BJ (cell line): ENCODE measurements around the gene RFX3. TPM values are rescaled to one million over a fixed set of nuclear protein-coding genes. Genes with fewer than 3 reads are reported as not detected.

Experiments used
- CTCF ChIA-PET: fragments of 350-600 bp; formaldehyde crosslinking; extraction: SDS; loops from one replicate; lab custom pipeline; 2021; ENCODE audit warnings: antibody characterized with exemption, inconsistent platforms; lab: Yijun Ruan, JAX
- POLR2A ChIA-PET: fragments of 300-600 bp; sonication (Branson Sonifier 250); formaldehyde crosslinking; extraction: SDS; loops from one replicate; lab custom pipeline; 2021; ENCODE audit warnings: antibody characterized with exemption; lab: Charles Lee
- DNase-seq: peaks from one replicate; pipeline ENCODE4 v3.0.0-alpha.2; 2011; ENCODE audit warnings: low read depth
- H3K27me3 ChIP-seq: 2 replicates; pipeline ENCODE4 v1.6.0; 2011; ENCODE audit warnings: low read length; ENCODE audit not compliant: control insufficient read depth, insufficient read depth
- H3K36me3 ChIP-seq: 2 replicates; pipeline ENCODE4 v1.5.1; 2011; ENCODE audit warnings: low read length; ENCODE audit not compliant: control insufficient read depth, insufficient read depth
- H3K4me3 ChIP-seq: 2 replicates; pipeline ENCODE4 v1.5.1; 2011; ENCODE audit warnings: low read depth, mild to moderate bottlenecking, control low read depth, low read length
- CTCF ChIP-seq: IDR thresholded peaks from 2 replicates; pipeline ENCODE4 v1.5.1; 2011; ENCODE audit warnings: low read depth, mild to moderate bottlenecking, control low read depth, inconsistent platforms, low read length, moderate library complexity; ENCODE audit not compliant: insufficient read depth
- polyA plus RNA-seq: library from polyadenylated mRNA; depleted of rRNA; stranded (reverse); fragments of >200 nt; gene quantifications from 2 replicates; pipeline ENCODE4 v1.2.3, GENCODE V29; 2011

Gene RFX3
- polyA plus RNA-seq, 1 experiment: 2.2 TPM

DNA sequence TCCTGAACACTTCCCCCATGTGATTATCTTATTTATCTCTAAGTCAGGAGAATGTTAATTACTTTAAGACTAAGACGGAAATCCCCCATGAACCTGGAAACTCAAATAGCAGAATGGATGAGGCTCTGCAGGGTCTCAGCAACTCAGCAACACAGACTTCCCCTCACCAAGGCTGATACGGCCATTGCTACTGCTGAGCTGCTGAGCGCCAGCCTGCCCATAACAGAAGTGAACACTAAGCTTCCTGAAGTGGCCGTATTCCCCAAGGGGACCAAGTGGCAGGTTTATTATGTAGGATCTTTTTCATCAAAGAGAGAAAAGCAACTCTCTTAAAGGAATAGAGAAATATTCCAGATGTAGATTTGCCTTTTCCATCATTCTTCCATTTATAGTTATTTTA is 311.1 kb downstream of the RFX3 start:
- no peak for DNase-seq
- ChIA-PET POLR2A (interaction anchor here (0.6 kb wide), 1 partner anchor 33 kb away, joined by 3 read pairs; no protein-coding TSS in a partner anchor), CTCF (interaction anchor here (1.2 to 2.1 kb wide), 2 partner anchors 8 to 226 kb away, joined by 4 to 7 read pairs; no protein-coding TSS in a partner anchor)
- TF ChIP-seq CTCF: no peak
- Histone ChIP-seq H3K27me3 (no peaks in the 10 kb centered on the region), H3K4me3 (no peak overlapping the region), H3K36me3 (no peaks in the 10 kb centered on the region)

GRCh38 chr9:3205421-3206095 is 320.2 kb downstream of the RFX3 start:
- ChIA-PET CTCF (interaction anchor here (1.8 kb wide), 1 partner anchor 10 kb away, joined by 7 read pairs; no protein-coding TSS in a partner anchor), POLR2A (no interaction called here)
- H3K27me3 ChIP-seq: no peaks in the 10 kb centered on the region
- no peak overlapping the region for H3K4me3 ChIP-seq
- no peaks in the 10 kb centered on the region for H3K36me3 ChIP-seq
- TF ChIP-seq CTCF: no peak
- no peak for DNase-seq

- H3K36me3 ChIP-seq: no peaks in the 10 kb centered on the region
- ChIA-PET POLR2A (no interaction called here), CTCF (interaction anchor here (1.1 to 1.3 kb wide), 2 partner anchors 10 to 41 kb away, joined by 3 read pairs; no protein-coding TSS in a partner anchor)
- no peak for TF ChIP-seq CTCF
- H3K4me3 ChIP-seq: no peak overlapping the region
- peak; percentile 99 for DNase-seq
- H3K27me3 ChIP-seq: no peaks in the 10 kb centered on the region; the same call in 1 of the 2 replicates
These were observed 325.4 kb downstream of the RFX3 start for GRCh38 chr9:3200331-3200774.

GRCh38 chr9:3193791-3194190 is 332.0 kb downstream of the RFX3 start:
- DNase-seq: no peak
- no peak for TF ChIP-seq CTCF
- CTCF ChIA-PET: interaction anchor here (1.9 kb wide), 1 partner anchor 9 kb away, joined by 5 read pairs; no protein-coding TSS in a partner anchor
- POLR2A ChIA-PET: no interaction called here
- no peaks in the 10 kb centered on the region for H3K36me3 ChIP-seq
- H3K27me3 ChIP-seq: peaks cover 2% of the 10 kb centered on the region
- H3K4me3 ChIP-seq: no peak overlapping the region

DNA sequence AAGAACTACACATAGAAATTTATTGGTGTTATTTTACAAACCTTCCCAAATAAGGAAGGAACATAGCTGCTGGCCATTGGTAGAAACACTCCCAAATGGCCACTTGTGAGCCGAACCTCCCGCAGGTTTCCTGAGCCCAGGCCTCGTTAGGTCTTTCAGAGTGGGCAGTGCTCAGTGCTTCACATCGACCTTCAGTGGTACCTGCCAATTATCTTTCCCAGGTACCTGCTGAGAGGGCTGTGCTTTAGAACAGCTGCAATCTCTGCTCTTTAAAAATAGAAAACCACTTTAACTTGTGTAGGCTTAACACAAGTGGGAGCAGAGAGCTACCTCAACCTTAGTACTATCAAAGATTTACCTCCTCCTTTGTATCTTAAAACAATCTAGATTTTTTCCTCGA is 334.1 kb downstream of the RFX3 start:
- Histone ChIP-seq H3K4me3 (no peak overlapping the region), H3K27me3 (peaks cover 2% of the 10 kb centered on the region; the same call in 1 of the 2 replicates), H3K36me3 (no peaks in the 10 kb centered on the region)
- no peak for DNase-seq
- POLR2A ChIA-PET: no interaction called here
- no peak for TF ChIP-seq CTCF
- CTCF ChIA-PET: interaction anchor here (2.5 kb wide), 1 partner anchor 10 kb away, joined by 8 read pairs; no protein-coding TSS in a partner anchor
